Mucosa of descending colon (tissue), 3 donors: ENCODE data around the gene CAPN15. TPM values are rescaled to one million over a fixed set of nuclear protein-coding genes. Genes with fewer than 3 reads are reported as not detected.
"Not testable (repeated sequence)": the region's sequence is repeated elsewhere in the genome, so short reads cannot be mapped to it uniquely, and the experiment has no call there.

ENCODE experiments used
- ATAC-seq: fragments of 200-7000 bp; cut with Tn5 transposase; one replicate; pipeline ENCODE4 v1.9.1; 2020; ENCODE audit warnings: mild to moderate bottlenecking, moderate library complexity
- DNase-seq, 3 donors: peaks; one replicate each; pipeline ENCODE4 v3.0.0-alpha.2; 2020
- H3K36me3 ChIP-seq: fragments of 200-600 bp; one replicate; pipeline ENCODE4 v1.8.0; 2021; ENCODE audit warnings: low read depth, mild to moderate bottlenecking
- H3K4me1 ChIP-seq: fragments of 200-600 bp; one replicate; pipeline ENCODE4 v1.8.0; 2021; ENCODE audit warnings: low read depth, mild to moderate bottlenecking
- H3K4me3 ChIP-seq: fragments of 200-600 bp; one replicate; pipeline ENCODE4 v1.8.0; 2021; ENCODE audit warnings: mild to moderate bottlenecking
- H3K9me3 ChIP-seq: fragments of 200-600 bp; one replicate; pipeline ENCODE4 v1.8.0; 2021; ENCODE audit warnings: mild to moderate bottlenecking
- intact Hi-C, 2 donors: fragments of 100-400 bp; cut with DNase I in 1 of 2; cut with micrococcal nuclease in 1 of 2; formaldehyde crosslinking; loops; one replicate each; pipeline versions ENCODE4 v1.11.0 to v1.11.1; 2022; cut with DNase I, micrococcal nuclease
- long read RNA-seq, 2 donors: library from polyadenylated mRNA; unstranded; transcript quantifications; one replicate each; pipeline ENCODE4 v2.0.0, GENCODE V29; 2019 to 2021
- total RNA-seq, 3 donors: library from RNA; stranded (reverse); fragmentation: NEBNext Ultra II Directional in 2 of 3; extraction: Animal tissue kit (Norgen Biotek cat#: 25700) in 2 of 3; gene quantifications; one replicate each; pipeline versions ENCODE4 v1.2.1 to v1.2.4, GENCODE V29; 2021 to 2023
- TF ChIP-seq, protein P1 (sequence below): fragments of 200-600 bp; IDR thresholded peaks from one replicate; pipeline ENCODE4 v1.8.0; 2022; ENCODE audit warnings: antibody characterized with exemption, mild to moderate bottlenecking
- donor health status: DM: no; HTN: no; CAD: no; lungs with moderate emphysema.
- donor health status: DM: no; HTN: no; CAD: no.
- donor health status: DM: no; HTN: yes; CAD: no.

CAPN15 gene
- total RNA-seq: 100 to 1,000 TPM in 2 of 3 donors, 10 to 100 TPM in 1; 73.5 to 110 (median 109) TPM
- long read RNA-seq, donor 1, partial matches to known transcripts: 54 of 81 reads
- long read RNA-seq, donor 1, other reads (novel, unspliced or antisense): 24 of 81 reads
- long read RNA-seq, donor 2, partial matches to known transcripts: 0 of 2 reads
- long read RNA-seq, donor 2, other reads (novel, unspliced or antisense): 2 of 2 reads

DNA sequence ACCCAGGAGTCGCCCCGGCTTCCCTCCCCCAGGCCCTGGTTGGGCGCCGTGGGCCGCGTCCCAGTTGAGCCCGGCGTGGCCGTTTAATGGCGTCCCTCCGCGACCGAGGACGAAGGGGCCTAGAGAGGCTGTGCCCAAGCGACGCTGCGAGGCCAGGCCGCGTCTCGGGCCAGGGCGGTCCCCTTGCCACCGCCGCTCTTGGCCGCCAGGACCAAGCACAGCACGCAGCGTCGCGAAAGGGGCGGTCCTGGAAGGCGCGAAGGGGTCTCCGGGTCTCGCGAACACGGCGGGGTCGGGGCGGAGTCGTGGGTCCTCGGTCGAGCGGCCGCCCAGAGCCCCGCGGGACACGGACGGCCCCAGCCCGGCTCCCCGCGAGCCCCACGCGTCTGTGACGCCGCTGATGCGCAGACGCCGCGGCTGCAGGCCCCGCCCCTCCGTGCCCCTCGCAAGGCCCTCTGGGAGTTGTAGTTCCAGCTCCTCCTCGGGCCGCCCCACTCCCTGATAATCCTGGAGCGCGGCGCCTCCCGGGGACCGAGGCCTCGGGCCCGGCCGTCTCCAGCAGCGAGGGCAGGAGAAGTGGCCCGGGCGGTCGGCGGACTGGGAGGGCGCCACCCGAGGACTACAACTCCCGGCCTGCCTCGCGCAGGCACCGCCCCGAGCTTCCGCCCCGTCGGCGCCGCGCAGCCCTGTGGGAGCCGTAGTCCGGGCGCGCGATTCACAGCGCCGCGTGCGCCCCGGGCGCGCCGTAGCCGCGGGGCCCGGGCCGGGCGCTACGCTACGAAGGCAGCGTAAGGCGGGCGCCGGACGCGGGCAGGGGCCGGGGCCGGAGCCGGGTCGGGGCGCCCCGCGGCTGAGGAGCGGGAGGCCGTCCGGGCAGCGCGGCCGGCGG is at the start of gene CAPN15:
Gene CAPN15, plus strand, starts transcription at position 698 of the 889 bp plus-strand sequence. CDS start 19,127 bp downstream, outside the sequence.
- TF ChIP-seq, protein P1, sequence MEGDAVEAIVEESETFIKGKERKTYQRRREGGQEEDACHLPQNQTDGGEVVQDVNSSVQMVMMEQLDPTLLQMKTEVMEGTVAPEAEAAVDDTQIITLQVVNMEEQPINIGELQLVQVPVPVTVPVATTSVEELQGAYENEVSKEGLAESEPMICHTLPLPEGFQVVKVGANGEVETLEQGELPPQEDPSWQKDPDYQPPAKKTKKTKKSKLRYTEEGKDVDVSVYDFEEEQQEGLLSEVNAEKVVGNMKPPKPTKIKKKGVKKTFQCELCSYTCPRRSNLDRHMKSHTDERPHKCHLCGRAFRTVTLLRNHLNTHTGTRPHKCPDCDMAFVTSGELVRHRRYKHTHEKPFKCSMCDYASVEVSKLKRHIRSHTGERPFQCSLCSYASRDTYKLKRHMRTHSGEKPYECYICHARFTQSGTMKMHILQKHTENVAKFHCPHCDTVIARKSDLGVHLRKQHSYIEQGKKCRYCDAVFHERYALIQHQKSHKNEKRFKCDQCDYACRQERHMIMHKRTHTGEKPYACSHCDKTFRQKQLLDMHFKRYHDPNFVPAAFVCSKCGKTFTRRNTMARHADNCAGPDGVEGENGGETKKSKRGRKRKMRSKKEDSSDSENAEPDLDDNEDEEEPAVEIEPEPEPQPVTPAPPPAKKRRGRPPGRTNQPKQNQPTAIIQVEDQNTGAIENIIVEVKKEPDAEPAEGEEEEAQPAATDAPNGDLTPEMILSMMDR: peak; percentile 15
- Histone ChIP-seq H3K36me3 (no peaks in the 10 kb centered on the region), H3K9me3 (no peaks in the 10 kb centered on the region), H3K4me3 (peak within 1 kb of the TSS; percentile 74), H3K4me1 (peaks cover 38% of the 10 kb centered on the region)
- intact Hi-C loops: no loop called here
- DNase-seq (peak; percentile 83 to 92 (median 91)), ATAC-seq (peak; percentile 80)

DNA sequence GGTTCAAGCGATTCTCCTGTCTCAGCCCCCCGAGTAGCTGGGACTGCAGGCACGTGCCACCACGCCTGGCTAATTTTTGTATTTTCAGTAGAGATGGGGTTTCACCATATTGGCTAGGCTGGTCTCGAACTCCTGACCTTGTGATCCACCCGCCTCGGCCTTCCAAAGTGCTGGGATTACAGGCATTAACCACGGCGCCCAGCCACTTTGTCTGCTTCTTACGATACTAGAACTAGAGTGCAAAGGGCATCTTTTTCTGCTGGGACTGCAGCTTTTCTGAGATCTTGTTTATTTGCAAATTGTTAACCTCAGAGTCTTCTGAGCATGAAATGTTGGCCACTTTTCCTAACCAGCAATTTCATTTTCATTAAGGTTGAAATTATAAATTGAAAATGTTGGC is 49.2 kb upstream of the CAPN15 start:
- intact Hi-C loops, ATAC-seq, H3K9me3 ChIP-seq, H3K36me3 ChIP-seq, H3K4me3 ChIP-seq, DNase-seq, H3K4me1 ChIP-seq: not testable (repeated sequence)

DNA sequence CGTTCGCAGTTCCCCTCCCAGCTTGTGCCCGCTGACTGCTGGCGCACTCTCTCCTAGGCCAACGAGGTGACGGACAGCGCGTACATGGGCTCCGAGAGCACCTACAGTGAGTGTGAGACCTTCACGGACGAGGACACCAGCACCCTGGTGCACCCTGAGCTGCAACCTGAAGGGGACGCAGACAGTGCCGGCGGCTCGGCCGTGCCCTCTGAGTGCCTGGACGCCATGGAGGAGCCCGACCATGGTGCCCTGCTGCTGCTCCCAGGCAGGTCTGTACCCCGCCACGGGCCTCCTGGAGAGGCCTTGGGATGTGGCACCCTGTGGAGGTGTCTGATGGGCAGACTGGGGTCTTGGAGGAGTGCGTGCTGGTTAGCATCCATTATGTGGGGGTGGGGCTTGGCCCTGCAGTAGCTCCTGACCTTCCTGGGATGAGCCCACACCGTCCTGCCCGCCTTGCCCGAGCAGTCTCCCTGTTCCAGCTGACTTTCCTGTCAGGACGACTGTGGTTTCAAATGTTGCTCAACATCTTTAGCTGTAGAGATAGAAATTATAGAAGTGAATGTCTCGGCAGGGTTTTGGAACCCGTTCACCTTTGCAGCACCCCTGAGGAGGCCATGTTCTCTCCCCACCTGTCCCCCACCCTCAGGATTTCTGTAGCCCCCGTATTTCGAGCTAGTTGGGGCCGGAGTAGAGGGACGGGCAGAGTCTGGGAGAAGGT is 44.9 kb upstream of the CAPN15 start:
- no peak for DNase-seq
- no peaks in the 10 kb centered on the region for H3K36me3 ChIP-seq
- TF ChIP-seq, protein P1: no peak

DNA sequence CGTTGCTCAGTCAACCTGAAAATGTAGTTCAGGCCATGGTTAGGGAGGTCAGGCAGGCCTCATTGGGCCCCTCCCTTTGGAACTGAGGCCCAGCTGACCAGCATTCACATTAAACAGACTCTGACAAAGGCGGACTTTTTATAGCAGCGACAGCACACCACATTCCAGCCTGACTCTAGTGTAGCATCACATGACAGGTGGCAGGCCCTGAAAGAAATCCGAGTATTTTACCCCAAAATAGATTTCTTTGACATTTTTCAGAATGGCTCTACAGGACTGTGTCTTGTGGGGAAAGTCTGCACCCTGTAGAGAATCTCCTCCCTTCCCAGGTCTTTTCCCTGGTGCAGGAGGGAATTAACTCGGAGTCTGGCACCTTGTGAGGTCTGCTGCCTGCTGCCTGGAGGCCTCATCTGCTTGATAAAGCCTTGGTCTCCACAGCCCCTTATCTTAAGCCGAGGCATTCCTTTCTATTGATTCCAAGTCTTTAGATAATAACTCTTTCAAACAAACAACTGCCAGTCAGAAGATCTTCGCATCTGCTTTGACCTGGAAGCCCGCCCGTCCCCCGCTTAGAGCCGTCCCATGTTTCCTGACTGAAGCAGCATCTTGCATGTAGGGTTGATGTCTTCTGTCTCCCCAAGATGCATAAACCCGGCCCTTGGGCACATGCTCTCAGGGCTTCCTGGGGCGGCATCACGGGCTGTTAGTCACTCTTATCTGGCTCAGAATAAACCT is 44.0 kb upstream of the CAPN15 start:
- TF ChIP-seq, protein P1: no peak
- intact Hi-C loops: no loop called here

More for the DNA sequence above, 44.9 kb upstream of the CAPN15 start:
- no peak for ATAC-seq
- Histone ChIP-seq H3K4me3 (no peak overlapping the region), H3K4me1 (no peaks in the 10 kb centered on the region), H3K9me3 (no peaks in the 10 kb centered on the region)
- intact Hi-C loops: no loop called here

DNA sequence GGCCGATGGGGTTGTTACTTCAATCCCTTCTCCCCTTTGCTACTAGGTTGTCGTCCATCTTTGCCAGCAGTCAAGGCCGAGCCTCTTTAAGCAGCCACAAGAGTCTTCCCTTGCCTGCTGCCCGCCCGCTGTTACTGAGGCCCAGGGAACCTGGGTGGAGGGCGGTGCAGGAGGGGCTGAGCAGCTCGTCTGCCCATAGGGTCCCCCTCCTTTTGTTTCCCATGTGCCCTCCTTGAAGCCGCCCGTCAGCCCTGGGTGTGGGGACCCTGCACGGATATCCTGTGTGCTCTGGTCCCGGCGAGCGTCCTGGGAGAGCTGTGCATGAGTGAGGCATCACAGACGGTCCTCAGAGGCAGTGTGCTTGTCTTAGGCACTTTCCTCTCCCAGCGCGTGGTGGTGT is 37.9 kb upstream of the CAPN15 start:
- Histone ChIP-seq H3K36me3 (no peaks in the 10 kb centered on the region), H3K4me3 (no peak overlapping the region), H3K9me3 (no peaks in the 10 kb centered on the region), H3K4me1 (no peaks in the 10 kb centered on the region)
- ATAC-seq: no peak
- intact Hi-C loops: no loop called here
- DNase-seq: no peak
- TF ChIP-seq, protein P1: no peak

More for the DNA sequence above, 44.0 kb upstream of the CAPN15 start:
- no peaks in the 10 kb centered on the region for H3K4me1 ChIP-seq
- H3K36me3 ChIP-seq: no peaks in the 10 kb centered on the region
- no peaks in the 10 kb centered on the region for H3K9me3 ChIP-seq
- DNase-seq: no peak
- no peak for ATAC-seq
- no peak overlapping the region for H3K4me3 ChIP-seq
